ENCODE data around the gene FOXL3. TPM values are rescaled to one million over a fixed set of nuclear protein-coding genes. Genes with fewer than 3 reads are reported as not detected.

The FOXL3 gene
- total RNA-seq, 1 donor from 2014 or later = not detected

- H3K36me3 Mint-ChIP-seq = peaks cover 5% of the 10 kb centered on the region
Observed at GRCh38 chr7:256461-256940, 33.5 kb upstream of the FOXL3 start.

GRCh38 chr7:256981-257646 lies 32.9 kb upstream of the FOXL3 start:
- TF ChIP-seq CTCF (conservative IDR thresholded peaks at IDR 0.05) = no peak
- DNase-seq (ENCODE audit: extremely low spot score, unreplicated experiment) = no peak
- Mint-ChIP-seq H3K9me3 (no peaks in the 10 kb centered on the region), H3K27me3 (no peaks in the 10 kb centered on the region), H3K4me1 (ENCODE audit: unreplicated experiment) (no peaks in the 10 kb centered on the region), H3K4me3 (no peak overlapping the region), H3K36me3 (peaks cover 5% of the 10 kb centered on the region), H3K27ac (no peak overlapping the region)

More at GRCh38 chr7:256461-256940, 33.5 kb upstream of the FOXL3 start:
- no peak overlapping the region for H3K27ac Mint-ChIP-seq
- H3K4me1 Mint-ChIP-seq (ENCODE audit: unreplicated experiment) = no peaks in the 10 kb centered on the region
- H3K9me3 Mint-ChIP-seq = no peaks in the 10 kb centered on the region
- no peak for DNase-seq (ENCODE audit: extremely low spot score, unreplicated experiment)
- no peaks in the 10 kb centered on the region for H3K27me3 Mint-ChIP-seq
- H3K4me3 Mint-ChIP-seq = no peak overlapping the region
- TF ChIP-seq CTCF (conservative IDR thresholded peaks at IDR 0.05) = no peak

- Mint-ChIP-seq H3K4me3 (no peak overlapping the region), H3K36me3 (peaks cover 5% of the 10 kb centered on the region), H3K27me3 (no peaks in the 10 kb centered on the region), H3K4me1 (ENCODE audit: unreplicated experiment) (no peaks in the 10 kb centered on the region), H3K9me3 (no peaks in the 10 kb centered on the region), H3K27ac (no peak overlapping the region)
- no peak for TF ChIP-seq CTCF (conservative IDR thresholded peaks at IDR 0.05)
- no peak for DNase-seq (ENCODE audit: extremely low spot score, unreplicated experiment)
Observed at GRCh38 chr7:257647-257992, 32.4 kb upstream of the FOXL3 start.

- Mint-ChIP-seq H3K4me3 (no peak overlapping the region), H3K4me1 (ENCODE audit: unreplicated experiment) (no peaks in the 10 kb centered on the region), H3K27ac (no peak overlapping the region), H3K36me3 (peaks cover 5% of the 10 kb centered on the region), H3K27me3 (no peaks in the 10 kb centered on the region), H3K9me3 (no peaks in the 10 kb centered on the region)
- no peak for DNase-seq (ENCODE audit: extremely low spot score, unreplicated experiment)
- no peak for TF ChIP-seq CTCF (conservative IDR thresholded peaks at IDR 0.05)
Observed at GRCh38 chr7:258476-259190, 31.3 kb upstream of the FOXL3 start.

- Mint-ChIP-seq H3K27me3 (no peaks in the 10 kb centered on the region), H3K4me1 (ENCODE audit: unreplicated experiment) (no peaks in the 10 kb centered on the region), H3K36me3 (peaks cover 5% of the 10 kb centered on the region), H3K4me3 (no peak overlapping the region), H3K27ac (no peak overlapping the region), H3K9me3 (no peaks in the 10 kb centered on the region)
- no peak for TF ChIP-seq CTCF (conservative IDR thresholded peaks at IDR 0.05)
- DNase-seq (ENCODE audit: extremely low spot score, unreplicated experiment) = no peak
Observed at GRCh38 chr7:259191-259505, 30.8 kb upstream of the FOXL3 start.

All from type B pancreatic cell (in vitro differentiated cells).